ENCODE results near the gene L1CAM.

DNA sequence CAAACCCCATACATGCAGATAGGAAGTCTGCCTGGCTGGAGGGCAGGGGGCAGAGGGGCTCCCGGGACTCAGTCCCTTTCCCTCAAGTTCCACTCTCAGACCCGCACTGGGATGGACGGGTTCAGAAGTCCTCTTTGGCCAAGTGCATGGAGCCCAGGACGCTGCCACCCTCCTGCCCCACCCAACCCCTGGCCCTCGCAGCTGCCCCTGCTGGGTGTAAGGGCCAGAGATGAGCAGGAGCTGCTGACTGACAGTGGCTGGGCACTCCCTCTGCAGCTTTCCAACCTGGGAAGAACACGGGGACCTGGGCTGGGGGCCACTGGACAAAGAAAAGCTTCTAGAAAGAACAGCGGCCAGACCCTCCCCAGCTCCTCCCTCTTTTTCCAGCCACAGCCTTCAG, 3.4 kb downstream of the L1CAM start:
- TF ChIP-seq, protein P1, sequence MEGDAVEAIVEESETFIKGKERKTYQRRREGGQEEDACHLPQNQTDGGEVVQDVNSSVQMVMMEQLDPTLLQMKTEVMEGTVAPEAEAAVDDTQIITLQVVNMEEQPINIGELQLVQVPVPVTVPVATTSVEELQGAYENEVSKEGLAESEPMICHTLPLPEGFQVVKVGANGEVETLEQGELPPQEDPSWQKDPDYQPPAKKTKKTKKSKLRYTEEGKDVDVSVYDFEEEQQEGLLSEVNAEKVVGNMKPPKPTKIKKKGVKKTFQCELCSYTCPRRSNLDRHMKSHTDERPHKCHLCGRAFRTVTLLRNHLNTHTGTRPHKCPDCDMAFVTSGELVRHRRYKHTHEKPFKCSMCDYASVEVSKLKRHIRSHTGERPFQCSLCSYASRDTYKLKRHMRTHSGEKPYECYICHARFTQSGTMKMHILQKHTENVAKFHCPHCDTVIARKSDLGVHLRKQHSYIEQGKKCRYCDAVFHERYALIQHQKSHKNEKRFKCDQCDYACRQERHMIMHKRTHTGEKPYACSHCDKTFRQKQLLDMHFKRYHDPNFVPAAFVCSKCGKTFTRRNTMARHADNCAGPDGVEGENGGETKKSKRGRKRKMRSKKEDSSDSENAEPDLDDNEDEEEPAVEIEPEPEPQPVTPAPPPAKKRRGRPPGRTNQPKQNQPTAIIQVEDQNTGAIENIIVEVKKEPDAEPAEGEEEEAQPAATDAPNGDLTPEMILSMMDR (IDR thresholded peaks at IDR 0.05): no peak
- no peak for TF ChIP-seq POLR2A (IDR thresholded peaks at IDR 0.05)

All from lower leg skin (tissue), 3 donors.